KBM-7 (cell line): ENCODE results near the gene MMD2.
"Not testable (repeated sequence)": the region's sequence is repeated elsewhere in the genome, so short reads cannot be mapped to it uniquely, and the experiment has no call there.

Source experiments
- DNase-seq: peaks from one replicate; pipeline ENCODE4 v3.0.0-alpha.2; 2015
- in situ Hi-C: fragments of 300-500 bp; cut with MboI; formaldehyde crosslinking; loops from 2 replicates; pipeline ENCODE4 v1.14.3; 2020; ENCODE audit warnings: low sequenced_read_pairs, low pct_unique_long_range_greater_than_20kb, mixed read lengths

MMD2 gene

DNA sequence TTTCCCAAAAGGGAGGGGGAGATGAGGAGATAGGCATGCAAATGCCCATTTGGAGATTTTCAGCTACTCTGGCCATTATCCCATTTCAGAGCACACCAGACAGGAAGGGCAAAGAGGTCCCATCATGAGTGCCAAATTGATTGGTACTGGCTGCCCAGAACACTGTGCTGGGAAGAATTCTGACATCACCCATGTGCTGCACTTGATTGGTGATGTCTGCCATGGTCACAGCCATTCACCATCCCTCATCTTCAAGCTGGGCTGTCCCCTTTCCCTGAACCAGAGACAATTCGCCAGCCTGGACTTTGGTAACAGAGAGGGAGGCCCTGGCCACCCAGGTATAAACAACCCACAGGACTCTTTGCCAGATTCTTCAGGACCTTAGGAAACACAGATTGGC is 52.3 kb downstream of the MMD2 start:
- DNase-seq: no peak
- in situ Hi-C loops: no loop called here

DNA sequence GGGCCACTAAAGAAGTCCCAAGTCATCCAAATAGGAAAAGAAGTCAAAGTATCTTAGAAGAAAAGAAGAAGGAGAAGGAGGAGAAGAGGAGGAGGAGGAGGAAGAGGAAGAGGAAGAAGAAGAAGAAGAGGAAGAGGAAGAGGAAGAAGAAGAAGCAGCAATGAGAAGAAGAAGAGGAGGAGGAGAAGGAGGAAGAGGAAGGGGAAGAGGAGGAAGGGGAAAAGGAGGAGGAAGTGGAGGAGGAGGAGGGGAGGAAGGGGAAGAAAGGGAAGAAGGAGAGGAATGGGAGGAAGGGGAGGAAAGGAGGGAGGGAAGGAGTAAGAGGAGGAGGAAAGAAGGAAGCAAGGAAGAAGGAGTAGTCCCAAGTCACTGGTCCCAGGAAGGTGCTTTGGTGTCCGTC is 53.8 kb downstream of the MMD2 start:
- in situ Hi-C loops: no loop called here

GRCh38 chr7:4904346-4904745 is 54.6 kb downstream of the MMD2 start:
- no peak for DNase-seq
- in situ Hi-C loops: no loop called here

More for the DNA sequence above, 53.8 kb downstream of the MMD2 start:
- no peak for DNase-seq

DNA sequence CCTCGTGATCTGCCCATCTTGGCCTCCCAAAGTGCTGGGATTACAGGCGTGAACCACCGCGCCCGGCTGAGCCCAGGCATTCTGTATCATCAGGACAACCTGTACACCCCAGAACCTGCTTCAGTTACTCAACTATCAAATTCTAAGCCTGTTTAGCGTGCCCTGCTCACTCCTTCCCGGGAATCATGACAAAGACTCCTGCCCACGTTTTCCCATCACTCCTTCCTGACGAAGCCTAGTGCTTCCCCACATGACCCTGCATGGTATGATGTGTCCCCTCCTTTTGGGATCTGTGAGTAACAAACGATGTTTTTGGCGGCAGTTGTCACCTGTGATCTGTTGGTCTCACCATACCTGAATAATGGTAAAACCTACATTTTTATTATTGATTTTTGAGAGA is 63.2 kb downstream of the MMD2 start:
- in situ Hi-C loops: no loop called here
- no peak for DNase-seq

DNA sequence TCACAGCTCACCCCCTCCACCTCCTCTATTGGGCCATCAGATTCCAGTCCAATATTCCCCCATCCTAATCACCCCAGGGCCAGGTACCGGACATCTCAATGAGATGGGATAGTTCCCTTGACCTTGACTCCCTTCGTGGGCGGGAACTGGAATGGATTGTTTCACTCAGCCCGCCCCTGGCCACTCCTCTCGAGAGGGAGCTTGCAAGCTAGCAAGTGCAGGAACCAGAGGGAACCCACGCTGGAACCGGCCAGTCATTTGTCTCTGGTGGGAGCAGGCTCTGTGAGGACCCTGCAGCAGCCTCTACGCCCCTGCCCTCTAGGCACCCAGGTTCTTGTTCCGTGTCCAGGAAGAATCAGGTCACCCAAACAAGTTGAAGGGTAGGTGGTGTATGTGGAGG is 64.5 kb downstream of the MMD2 start:
- in situ Hi-C loops: no loop called here
- no peak for DNase-seq

- DNase-seq: no peak
- in situ Hi-C loops: no loop called here
Measured at GRCh38 chr7:4893929-4894475, 65.0 kb downstream of the MMD2 start.

- in situ Hi-C loops, DNase-seq: not testable (repeated sequence)
Measured at GRCh38 chr7:4893188-4893587, 65.8 kb downstream of the MMD2 start.

- DNase-seq, in situ Hi-C loops: not testable (repeated sequence)
Measured at GRCh38 chr7:4891522-4891921, 67.5 kb downstream of the MMD2 start.

GRCh38 chr7:4889682-4890081 is 69.3 kb downstream of the MMD2 start:
- in situ Hi-C loops: no loop called here
- DNase-seq: no peak

- in situ Hi-C loops: no loop called here
- no peak for DNase-seq
Measured at GRCh38 chr7:4888161-4888560, 70.8 kb downstream of the MMD2 start.

GRCh38 chr7:4886671-4887070 is 72.3 kb downstream of the MMD2 start:
- in situ Hi-C loops: no loop called here
- no peak for DNase-seq

DNA sequence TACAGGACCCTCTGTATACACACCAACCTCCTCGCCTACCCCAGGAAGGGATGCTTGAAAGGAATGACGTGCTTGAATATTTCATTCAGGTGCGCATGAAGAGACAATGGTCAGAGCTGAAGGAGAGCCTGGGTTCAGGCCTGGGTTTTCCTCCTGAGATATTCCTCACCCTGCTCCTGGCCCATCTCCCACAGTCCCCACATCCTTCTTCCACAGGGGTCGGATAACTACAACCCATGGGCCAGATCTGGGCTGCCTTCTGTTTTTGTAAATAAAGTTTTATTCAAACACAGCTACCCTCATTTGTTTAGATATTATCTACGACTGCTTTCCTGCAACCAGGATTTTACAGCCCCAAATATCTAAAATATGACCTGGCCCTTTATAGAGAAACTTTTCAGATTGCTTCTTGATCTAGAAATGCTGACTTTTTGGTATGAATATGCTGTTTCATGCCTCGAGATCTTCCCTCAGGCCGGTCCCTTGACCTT is 73.6 kb downstream of the MMD2 start:
- DNase-seq: no peak
- in situ Hi-C loops: no loop called here

- in situ Hi-C loops: no loop called here
Measured at GRCh38 chr7:4884164-4884563, 74.8 kb downstream of the MMD2 start.

GRCh38 chr7:4883372-4884144 is 75.4 kb downstream of the MMD2 start, which contains the start of gene RADIL:
TSS of gene RADIL (minus strand) at chr7:4883716. CDS start at chr7:4878139, 5,577 bp downstream.
- peak; percentile 93 for DNase-seq
- in situ Hi-C loops: no loop called here

More at GRCh38 chr7:4884164-4884563, 74.8 kb downstream of the MMD2 start:
- no peak for DNase-seq

DNA sequence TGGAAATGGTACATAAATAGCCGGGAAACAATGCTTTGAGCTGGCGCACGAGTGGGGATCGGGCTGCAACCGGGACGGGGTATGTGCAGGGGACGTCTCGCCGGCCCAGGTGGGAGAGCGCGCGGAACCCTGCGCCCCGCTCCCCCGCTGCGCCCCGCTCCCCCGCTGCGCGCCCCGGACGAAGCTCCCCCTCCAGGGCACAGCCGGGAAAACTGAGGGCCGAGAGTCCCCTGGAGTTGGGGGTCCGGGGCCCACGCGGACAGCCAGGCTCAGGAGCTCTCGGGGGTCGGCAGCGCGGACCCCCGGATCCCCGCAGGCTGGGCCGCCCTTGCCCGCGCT is 76.0 kb downstream of the MMD2 start:
- DNase-seq: no peak
- in situ Hi-C loops: no loop called here

- no peak for DNase-seq
- in situ Hi-C loops: no loop called here
Measured at GRCh38 chr7:4882169-4883032, 76.6 kb downstream of the MMD2 start.

DNA sequence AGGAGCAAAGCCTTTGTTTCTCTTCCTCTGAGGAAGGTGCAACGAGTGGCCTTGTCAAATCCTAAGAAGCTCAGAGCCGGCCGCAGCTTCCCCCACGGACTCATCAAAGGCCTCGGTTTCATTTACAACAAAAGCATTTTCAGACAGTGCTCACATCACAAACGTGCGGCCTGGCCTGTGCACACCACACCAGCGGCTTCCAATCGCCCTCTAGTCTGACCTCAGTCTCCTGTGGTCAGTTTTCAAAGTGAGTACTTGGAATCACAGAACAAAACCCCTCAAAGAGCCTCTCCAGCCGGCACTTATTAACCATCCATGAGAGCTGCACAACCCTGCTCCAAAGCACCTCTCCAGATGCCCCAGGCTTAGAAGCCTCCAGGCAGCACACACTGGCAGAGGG is 78.8 kb downstream of the MMD2 start:
- in situ Hi-C loops: no loop called here
- no peak for DNase-seq

DNA sequence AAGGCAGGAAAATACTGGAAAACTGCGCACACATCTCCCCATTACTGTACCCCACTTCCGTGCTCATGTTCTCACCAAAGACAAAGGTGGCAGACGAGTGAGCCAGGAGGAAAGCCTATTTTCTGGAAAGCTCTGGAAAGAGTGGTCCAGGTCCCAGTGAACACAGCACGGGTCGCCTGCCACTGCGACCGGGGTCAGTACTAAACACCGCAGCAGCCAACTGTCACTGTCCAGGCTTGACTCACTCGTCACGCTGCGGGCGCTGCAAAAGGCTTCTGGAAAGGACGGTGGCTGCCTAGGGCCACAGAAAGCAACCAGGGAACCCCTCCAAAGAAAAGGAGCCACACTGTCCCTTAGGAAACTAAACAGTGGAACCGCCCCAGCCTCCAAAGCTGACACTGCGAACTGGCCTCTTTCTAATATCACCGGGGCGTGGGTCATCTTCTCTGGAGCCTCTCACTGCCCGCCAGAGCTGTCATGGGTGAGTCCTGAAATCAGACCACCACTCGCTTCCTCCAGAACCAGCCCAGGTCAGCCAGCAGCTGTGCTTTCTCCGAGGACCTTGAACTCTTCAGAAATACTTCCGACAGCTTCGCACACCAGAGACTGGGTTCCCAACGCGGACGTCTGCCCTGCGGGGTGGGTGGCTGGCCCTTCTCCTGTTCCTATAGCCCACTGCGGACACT is 79.4 kb downstream of the MMD2 start:
- in situ Hi-C loops: no loop called here
- DNase-seq: no peak
